ENCODE results near the gene ADGRE3.
"Not testable (repeated sequence)": the region's sequence is repeated elsewhere in the genome, so short reads cannot be mapped to it uniquely, and the experiment has no call there.

Gene ADGRE3

DNA sequence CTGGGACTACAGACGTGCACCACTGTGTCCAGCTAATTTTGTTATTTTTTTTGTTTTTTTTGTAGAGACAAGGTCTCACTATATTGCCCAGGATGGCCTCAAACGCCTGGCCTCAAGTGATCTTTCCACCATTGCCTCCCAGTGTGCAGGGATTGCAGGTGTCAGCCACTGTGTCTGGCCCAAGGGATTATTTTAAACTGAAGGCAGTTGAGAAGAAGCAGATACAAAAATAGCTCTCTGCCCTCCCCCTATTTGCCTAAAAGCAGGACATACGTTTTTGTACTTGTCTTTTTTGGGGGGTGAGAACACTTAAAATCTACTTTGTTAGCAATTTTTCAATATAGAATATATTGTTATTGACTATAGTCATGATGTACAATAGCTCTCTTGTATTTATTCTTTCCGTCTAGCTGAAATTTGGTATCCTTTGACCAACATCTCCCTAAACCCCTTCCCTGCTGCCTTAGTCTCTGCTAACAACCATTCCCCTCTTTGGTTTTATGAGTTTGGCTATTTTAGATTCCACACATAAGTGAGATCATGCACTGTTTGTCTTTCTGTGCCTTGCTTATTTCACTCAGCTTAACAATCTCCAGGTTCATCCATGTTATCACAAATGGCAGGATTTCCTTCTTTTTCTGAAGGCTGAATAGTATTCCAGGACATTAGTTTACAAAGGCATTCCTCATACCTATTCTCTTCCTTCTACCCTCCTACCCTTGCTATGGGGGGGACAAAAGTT is 34.9 kb downstream of the ADGRE3 start:
- no peaks in the 10 kb centered on the region for H3K36me3 ChIP-seq (ENCODE audit: insufficient read depth, low read length)
- DNase-seq (no peak), ATAC-seq (ENCODE audit: insufficient read depth, low read depth) (no peak)
- H3K4me3 ChIP-seq (ENCODE audit: low read depth in 1 of 2, low read length in 2 of 2): no peak overlapping the region
- no peak overlapping the region for H3K4me2 ChIP-seq (ENCODE audit: insufficient read depth, low read length)
- H3K4me1 ChIP-seq (ENCODE audit: insufficient read depth, low read length): no peaks in the 10 kb centered on the region
- H3K27ac ChIP-seq (ENCODE audit: low read length): no peak overlapping the region
- H4K20me1 ChIP-seq (ENCODE audit: insufficient read depth, low read length): no peaks in the 10 kb centered on the region
- H2AFZ ChIP-seq (ENCODE audit: low read depth, low read length): no peak overlapping the region
- no peak for TF ChIP-seq EZH2 (IDR thresholded peaks at IDR 0.05; ENCODE audit: borderline replicate concordance, low read depth, low read length, severe bottlenecking)
- TF ChIP-seq, protein P1, sequence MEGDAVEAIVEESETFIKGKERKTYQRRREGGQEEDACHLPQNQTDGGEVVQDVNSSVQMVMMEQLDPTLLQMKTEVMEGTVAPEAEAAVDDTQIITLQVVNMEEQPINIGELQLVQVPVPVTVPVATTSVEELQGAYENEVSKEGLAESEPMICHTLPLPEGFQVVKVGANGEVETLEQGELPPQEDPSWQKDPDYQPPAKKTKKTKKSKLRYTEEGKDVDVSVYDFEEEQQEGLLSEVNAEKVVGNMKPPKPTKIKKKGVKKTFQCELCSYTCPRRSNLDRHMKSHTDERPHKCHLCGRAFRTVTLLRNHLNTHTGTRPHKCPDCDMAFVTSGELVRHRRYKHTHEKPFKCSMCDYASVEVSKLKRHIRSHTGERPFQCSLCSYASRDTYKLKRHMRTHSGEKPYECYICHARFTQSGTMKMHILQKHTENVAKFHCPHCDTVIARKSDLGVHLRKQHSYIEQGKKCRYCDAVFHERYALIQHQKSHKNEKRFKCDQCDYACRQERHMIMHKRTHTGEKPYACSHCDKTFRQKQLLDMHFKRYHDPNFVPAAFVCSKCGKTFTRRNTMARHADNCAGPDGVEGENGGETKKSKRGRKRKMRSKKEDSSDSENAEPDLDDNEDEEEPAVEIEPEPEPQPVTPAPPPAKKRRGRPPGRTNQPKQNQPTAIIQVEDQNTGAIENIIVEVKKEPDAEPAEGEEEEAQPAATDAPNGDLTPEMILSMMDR (IDR thresholded peaks at IDR 0.05; ENCODE audit: borderline replicate concordance, extremely low read depth, low read length, poor library complexity, severe bottlenecking): no peak
- no peak overlapping the region for H3K9ac ChIP-seq (ENCODE audit: low read depth, low read length)
- H3K9me3 ChIP-seq (ENCODE audit: insufficient read depth, low read length, severe bottlenecking): peaks cover 3% of the 10 kb centered on the region
- H3K27me3 ChIP-seq (ENCODE audit: insufficient read depth, low read length, poor library complexity): no peaks in the 10 kb centered on the region
- no peaks in the 10 kb centered on the region for H3K79me2 ChIP-seq (ENCODE audit: insufficient read depth, low read length)

DNA sequence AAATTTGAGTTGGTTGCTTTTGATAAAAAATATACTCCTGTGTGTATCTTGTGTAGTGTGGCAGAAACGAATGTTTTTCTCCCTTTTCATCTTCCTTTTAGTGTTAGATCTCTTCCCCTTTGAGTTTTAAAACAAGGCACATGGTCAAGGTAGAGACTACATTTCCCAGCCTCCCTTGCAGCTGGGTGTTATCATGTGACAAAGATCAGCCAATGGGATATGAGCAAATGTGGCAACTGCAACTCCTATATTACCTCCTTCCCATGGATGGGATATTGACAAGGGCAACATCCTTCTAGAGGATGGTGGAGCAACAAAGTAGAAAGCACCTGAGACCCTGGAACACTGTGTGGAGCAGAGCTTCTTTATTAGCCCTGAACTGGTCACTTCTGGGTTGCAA is 42.4 kb downstream of the ADGRE3 start:
- Histone ChIP-seq H3K4me3 (ENCODE audit: low read depth in 1 of 2, low read length in 2 of 2) (no peak overlapping the region), H3K9ac (ENCODE audit: low read depth, low read length) (no peak overlapping the region), H3K79me2 (ENCODE audit: insufficient read depth, low read length) (no peaks in the 10 kb centered on the region), H3K27ac (ENCODE audit: low read length) (no peak overlapping the region), H4K20me1 (ENCODE audit: insufficient read depth, low read length) (no peaks in the 10 kb centered on the region), H2AFZ (ENCODE audit: low read depth, low read length) (no peak overlapping the region), H3K4me1 (ENCODE audit: insufficient read depth, low read length) (no peaks in the 10 kb centered on the region), H3K4me2 (ENCODE audit: insufficient read depth, low read length) (no peak overlapping the region), H3K9me3 (ENCODE audit: insufficient read depth, low read length, severe bottlenecking) (peaks cover 3% of the 10 kb centered on the region), H3K27me3 (ENCODE audit: insufficient read depth, low read length, poor library complexity) (no peaks in the 10 kb centered on the region), H3K36me3 (ENCODE audit: insufficient read depth, low read length) (no peaks in the 10 kb centered on the region)
- ATAC-seq (ENCODE audit: insufficient read depth, low read depth) (no peak), DNase-seq (peak; percentile 20)
- TF ChIP-seq, protein P1 (IDR thresholded peaks at IDR 0.05; ENCODE audit: borderline replicate concordance, extremely low read depth, low read length, poor library complexity, severe bottlenecking): no peak
- TF ChIP-seq EZH2 (IDR thresholded peaks at IDR 0.05; ENCODE audit: borderline replicate concordance, low read depth, low read length, severe bottlenecking): no peak

DNA sequence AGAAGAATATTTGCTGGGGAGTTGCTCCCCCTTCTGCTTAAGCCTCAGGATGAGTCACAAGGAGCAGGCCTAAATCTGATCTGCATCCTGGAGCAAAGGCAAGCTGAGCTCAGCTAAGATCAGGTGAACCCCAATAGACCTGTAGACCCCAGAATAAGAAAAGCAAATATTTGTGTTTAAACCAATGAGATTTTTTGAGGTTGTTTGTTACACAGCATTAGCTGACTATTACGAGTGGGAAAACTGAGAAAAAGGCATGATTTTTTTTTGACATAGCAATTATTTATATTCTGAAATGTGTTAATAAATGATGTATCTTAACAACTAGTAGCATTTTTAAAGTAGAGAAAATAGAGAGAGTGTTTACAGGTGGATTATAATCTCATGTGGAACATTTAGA is 45.1 kb downstream of the ADGRE3 start:
- DNase-seq (no peak), ATAC-seq (ENCODE audit: insufficient read depth, low read depth) (no peak)
- no peak overlapping the region for H3K4me3 ChIP-seq (ENCODE audit: low read depth in 1 of 2, low read length in 2 of 2)
- peaks cover 3% of the 10 kb centered on the region for H3K9me3 ChIP-seq (ENCODE audit: insufficient read depth, low read length, severe bottlenecking)
- H3K36me3 ChIP-seq (ENCODE audit: insufficient read depth, low read length): no peaks in the 10 kb centered on the region
- no peak overlapping the region for H3K9ac ChIP-seq (ENCODE audit: low read depth, low read length)
- no peak overlapping the region for H3K27ac ChIP-seq (ENCODE audit: low read length)
- H3K4me2 ChIP-seq (ENCODE audit: insufficient read depth, low read length): no peak overlapping the region
- no peaks in the 10 kb centered on the region for H3K79me2 ChIP-seq (ENCODE audit: insufficient read depth, low read length)
- H3K4me1 ChIP-seq (ENCODE audit: insufficient read depth, low read length): no peaks in the 10 kb centered on the region
- TF ChIP-seq EZH2 (IDR thresholded peaks at IDR 0.05; ENCODE audit: borderline replicate concordance, low read depth, low read length, severe bottlenecking): no peak
- TF ChIP-seq, protein P1 (IDR thresholded peaks at IDR 0.05; ENCODE audit: borderline replicate concordance, extremely low read depth, low read length, poor library complexity, severe bottlenecking): no peak
- H2AFZ ChIP-seq (ENCODE audit: low read depth, low read length): no peak overlapping the region
- H4K20me1 ChIP-seq (ENCODE audit: insufficient read depth, low read length): no peaks in the 10 kb centered on the region
- no peaks in the 10 kb centered on the region for H3K27me3 ChIP-seq (ENCODE audit: insufficient read depth, low read length, poor library complexity)

DNA sequence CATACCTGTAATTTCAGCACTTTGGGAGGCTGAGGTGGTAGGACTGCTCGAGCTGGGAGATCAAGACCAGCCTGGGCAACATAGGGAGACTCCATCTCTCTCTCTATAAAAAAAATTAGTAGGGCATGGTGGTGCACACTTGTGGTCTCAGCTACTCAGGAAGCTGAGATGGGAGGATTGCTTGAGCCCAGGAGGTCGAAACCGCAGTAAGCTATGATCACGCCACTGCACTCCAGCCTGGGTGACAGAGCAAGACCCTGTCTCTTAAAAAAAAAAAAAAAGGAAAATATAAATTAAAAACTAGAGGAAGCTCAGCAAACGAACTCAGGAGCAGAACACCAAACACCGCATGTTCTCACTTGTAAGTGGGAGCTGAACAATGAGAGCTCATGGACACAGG is 50.2 kb downstream of the ADGRE3 start:
- H3K36me3 ChIP-seq (ENCODE audit: insufficient read depth, low read length); DNase-seq; H3K79me2 ChIP-seq (ENCODE audit: insufficient read depth, low read length); H3K9ac ChIP-seq (ENCODE audit: low read depth, low read length); ATAC-seq (ENCODE audit: insufficient read depth, low read depth); H3K27ac ChIP-seq (ENCODE audit: low read length); H4K20me1 ChIP-seq (ENCODE audit: insufficient read depth, low read length); H3K27me3 ChIP-seq (ENCODE audit: insufficient read depth, low read length, poor library complexity); H2AFZ ChIP-seq (ENCODE audit: low read depth, low read length); H3K9me3 ChIP-seq (ENCODE audit: insufficient read depth, low read length, severe bottlenecking); H3K4me2 ChIP-seq (ENCODE audit: insufficient read depth, low read length); H3K4me1 ChIP-seq (ENCODE audit: insufficient read depth, low read length); H3K4me3 ChIP-seq (ENCODE audit: low read depth in 1 of 2, low read length in 2 of 2): not testable (repeated sequence)
